HL-60 (cell line): ENCODE results near the gene RGS7.

Experiments used
- DNase-seq, 2 experiments: peaks; one replicate each; pipeline ENCODE4 v3.0.0-alpha.2; 2010 to 2020; ENCODE audit warnings: low read depth in 1 of 2, low spot score in 1 of 2
- H3K27ac ChIP-seq: fragments of 250-450 bp; sonication (Bioruptor Pico); replicated peaks from 2 replicates; pipeline ENCODE4 v1.5.1; 2020; ENCODE audit warnings: mild to moderate bottlenecking, moderate library complexity
- H3K27me3 ChIP-seq: fragments of 250-450 bp; sonication (Bioruptor Pico); 2 replicates; pipeline ENCODE4 v1.5.1; 2021; ENCODE audit warnings: mild to moderate bottlenecking, moderate library complexity; ENCODE audit not compliant: insufficient read depth, poor library complexity, severe bottlenecking
- H3K4me3 ChIP-seq: replicated peaks from 2 replicates; pipeline ENCODE4 v1.5.1; 2011; ENCODE audit warnings: mild to moderate bottlenecking, control low read depth, low read length; ENCODE audit not compliant: insufficient read depth
- CTCF ChIP-seq: IDR thresholded peaks from one replicate; pipeline ENCODE4 v1.5.1; 2011; ENCODE audit warnings: low read length, control low read depth, inconsistent platforms; ENCODE audit not compliant: insufficient read depth
- GABPA ChIP-seq: IDR thresholded peaks from 2 replicates; pipeline ENCODE4 v1.6.1; 2012; ENCODE audit warnings: low read depth
- POLR2AphosphoS5 ChIP-seq: IDR thresholded peaks from 2 replicates; pipeline ENCODE4 v1.6.1; 2012; ENCODE audit warnings: low read depth
- SPI1 ChIP-seq: IDR thresholded peaks from 2 replicates; pipeline ENCODE4 v1.6.1; 2012; ENCODE audit warnings: low read depth, mild to moderate bottlenecking, borderline replicate concordance
- TF ChIP-seq, protein P1 (sequence below): IDR thresholded peaks from 2 replicates; pipeline ENCODE4 v1.6.1; 2012; ENCODE audit warnings: low read depth; ENCODE audit not compliant: insufficient replicate concordance

RGS7 gene

GRCh38 chr1:240987928-240988327 lies 369.1 kb downstream of the RGS7 start:
- H3K27me3 ChIP-seq = no peaks in the 10 kb centered on the region
- DNase-seq = no peak

DNA sequence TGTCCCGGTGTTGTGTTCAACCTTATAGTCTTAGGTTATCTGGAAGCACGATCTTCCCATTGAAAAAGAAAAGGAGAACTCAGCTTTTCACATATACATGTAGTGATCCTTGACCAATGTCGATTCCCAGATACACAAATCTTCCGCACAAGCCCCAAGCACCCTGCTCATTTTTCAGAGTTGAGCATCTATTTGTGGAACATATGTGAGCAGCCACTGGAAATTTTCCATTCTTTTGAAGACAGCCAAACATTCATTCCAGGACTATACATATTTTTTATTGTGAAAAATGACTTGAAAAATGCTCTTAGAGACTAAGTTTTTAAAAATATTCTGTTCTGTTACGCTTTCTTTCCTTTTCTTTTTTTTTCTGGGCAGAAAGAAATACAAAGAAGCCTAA lies 371.9 kb downstream of the RGS7 start:
- Histone ChIP-seq H3K4me3 (no peak overlapping the region), H3K27me3 (no peaks in the 10 kb centered on the region), H3K27ac (no peak overlapping the region)
- no peak for TF ChIP-seq GABPA
- TF ChIP-seq, protein P1, sequence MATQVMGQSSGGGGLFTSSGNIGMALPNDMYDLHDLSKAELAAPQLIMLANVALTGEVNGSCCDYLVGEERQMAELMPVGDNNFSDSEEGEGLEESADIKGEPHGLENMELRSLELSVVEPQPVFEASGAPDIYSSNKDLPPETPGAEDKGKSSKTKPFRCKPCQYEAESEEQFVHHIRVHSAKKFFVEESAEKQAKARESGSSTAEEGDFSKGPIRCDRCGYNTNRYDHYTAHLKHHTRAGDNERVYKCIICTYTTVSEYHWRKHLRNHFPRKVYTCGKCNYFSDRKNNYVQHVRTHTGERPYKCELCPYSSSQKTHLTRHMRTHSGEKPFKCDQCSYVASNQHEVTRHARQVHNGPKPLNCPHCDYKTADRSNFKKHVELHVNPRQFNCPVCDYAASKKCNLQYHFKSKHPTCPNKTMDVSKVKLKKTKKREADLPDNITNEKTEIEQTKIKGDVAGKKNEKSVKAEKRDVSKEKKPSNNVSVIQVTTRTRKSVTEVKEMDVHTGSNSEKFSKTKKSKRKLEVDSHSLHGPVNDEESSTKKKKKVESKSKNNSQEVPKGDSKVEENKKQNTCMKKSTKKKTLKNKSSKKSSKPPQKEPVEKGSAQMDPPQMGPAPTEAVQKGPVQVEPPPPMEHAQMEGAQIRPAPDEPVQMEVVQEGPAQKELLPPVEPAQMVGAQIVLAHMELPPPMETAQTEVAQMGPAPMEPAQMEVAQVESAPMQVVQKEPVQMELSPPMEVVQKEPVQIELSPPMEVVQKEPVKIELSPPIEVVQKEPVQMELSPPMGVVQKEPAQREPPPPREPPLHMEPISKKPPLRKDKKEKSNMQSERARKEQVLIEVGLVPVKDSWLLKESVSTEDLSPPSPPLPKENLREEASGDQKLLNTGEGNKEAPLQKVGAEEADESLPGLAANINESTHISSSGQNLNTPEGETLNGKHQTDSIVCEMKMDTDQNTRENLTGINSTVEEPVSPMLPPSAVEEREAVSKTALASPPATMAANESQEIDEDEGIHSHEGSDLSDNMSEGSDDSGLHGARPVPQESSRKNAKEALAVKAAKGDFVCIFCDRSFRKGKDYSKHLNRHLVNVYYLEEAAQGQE = no peak
- TF ChIP-seq SPI1 = no peak
- TF ChIP-seq CTCF = no peak
- no peak for TF ChIP-seq POLR2AphosphoS5
- no peak for DNase-seq

More at GRCh38 chr1:240987928-240988327, 369.1 kb downstream of the RGS7 start:
- no peak overlapping the region for H3K27ac ChIP-seq
- no peak for TF ChIP-seq GABPA
- no peak for TF ChIP-seq SPI1
- no peak for TF ChIP-seq CTCF
- no peak for TF ChIP-seq POLR2AphosphoS5
- TF ChIP-seq, protein P1 = no peak
- H3K4me3 ChIP-seq = no peak overlapping the region

DNA sequence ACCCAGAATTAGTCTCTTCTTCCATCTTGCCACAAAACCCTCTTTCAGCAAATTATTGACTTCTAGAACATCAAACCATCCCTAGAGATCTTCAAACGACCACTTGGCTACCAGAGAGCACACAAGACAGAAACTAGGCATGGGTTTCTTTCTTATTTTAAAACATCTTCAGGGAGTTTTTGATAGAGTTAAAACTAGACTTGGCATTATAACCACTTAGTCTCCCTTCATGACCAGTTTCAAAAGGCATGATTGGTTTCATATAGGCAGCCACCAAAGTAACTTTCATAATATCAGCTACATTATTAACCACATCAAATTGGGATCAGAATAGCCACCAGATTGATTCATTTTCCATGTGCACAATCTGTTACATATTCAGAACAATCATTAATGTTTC lies 376.7 kb downstream of the RGS7 start:
- DNase-seq = no peak
- Histone ChIP-seq H3K27ac (no peak overlapping the region), H3K27me3 (no peaks in the 10 kb centered on the region), H3K4me3 (no peak overlapping the region)
- TF ChIP-seq GABPA (no peak), SPI1 (no peak), CTCF (no peak), POLR2AphosphoS5 (no peak)
- TF ChIP-seq, protein P1 = no peak
